ENCODE results near the gene SLX9.

Gene SLX9

DNA sequence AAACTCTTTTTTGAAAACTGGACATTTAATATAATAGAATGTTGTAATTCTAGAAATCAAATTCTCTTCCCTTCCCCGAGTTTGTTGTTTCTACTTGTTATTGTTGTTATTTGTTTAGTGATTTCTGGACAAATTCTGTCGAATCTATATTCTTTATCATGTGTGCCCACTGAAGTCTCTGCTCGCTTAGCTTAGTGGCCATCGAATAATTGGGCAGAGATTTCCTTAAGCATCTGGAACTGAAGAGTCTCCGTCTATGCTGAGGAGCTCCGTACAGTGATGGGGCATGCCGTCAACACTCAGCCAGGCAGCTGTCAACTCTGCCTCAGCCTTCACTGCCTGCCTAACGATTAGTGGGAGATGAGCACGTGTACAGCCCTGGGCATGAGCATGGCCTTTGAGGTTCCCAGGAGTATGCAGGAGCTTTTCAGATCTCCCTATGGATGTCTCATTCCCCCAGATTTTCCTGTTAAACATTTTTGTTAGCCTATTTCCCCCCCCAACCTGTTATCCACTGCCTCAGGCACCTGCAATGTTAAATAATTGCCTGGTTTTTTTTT is 66.8 kb downstream of the SLX9 start:
- in situ Hi-C loops (cut with MboI; ENCODE audit: low sequenced_read_pairs, unreplicated experiment), result no loop called here
- no peak for DNase-seq (ENCODE audit: low spot score)
- TF ChIP-seq CTCF (IDR thresholded peaks at IDR 0.05; ENCODE audit: borderline replicate concordance, control extremely low read depth, extremely low read depth, insufficient read depth, missing control alignments), result no peak

DNA sequence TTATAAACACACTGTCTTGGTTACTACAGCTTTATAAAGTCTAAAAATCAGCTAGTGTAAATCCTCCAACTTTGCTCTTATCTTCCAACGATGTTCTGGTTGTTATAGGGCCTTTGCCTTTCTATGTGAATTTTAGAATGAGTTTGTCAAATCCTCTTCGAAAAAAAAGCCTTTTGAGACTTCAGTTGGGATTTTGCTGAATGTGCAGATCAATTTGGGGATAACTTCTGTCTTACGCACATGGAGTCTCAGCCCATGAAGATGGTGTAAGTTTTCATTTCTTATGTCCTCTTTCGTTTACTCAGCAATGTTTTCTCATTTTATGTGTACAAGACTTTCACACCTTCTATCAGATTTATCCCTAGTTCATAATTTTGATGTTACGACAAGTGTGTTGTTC is 69.8 kb downstream of the SLX9 start:
- in situ Hi-C loops (cut with MboI; ENCODE audit: low sequenced_read_pairs, unreplicated experiment), result no loop called here
- no peak for DNase-seq (ENCODE audit: low spot score)
- TF ChIP-seq CTCF (IDR thresholded peaks at IDR 0.05; ENCODE audit: borderline replicate concordance, control extremely low read depth, extremely low read depth, insufficient read depth, missing control alignments), result no peak

GRCh38 chr21:45010096-45010495 is 70.3 kb downstream of the SLX9 start:
- DNase-seq (ENCODE audit: low spot score), result no peak
- TF ChIP-seq CTCF (IDR thresholded peaks at IDR 0.05; ENCODE audit: borderline replicate concordance, control extremely low read depth, extremely low read depth, insufficient read depth, missing control alignments), result no peak
- in situ Hi-C loops (cut with MboI; ENCODE audit: low sequenced_read_pairs, unreplicated experiment), result no loop called here

GRCh38 chr21:45010860-45011259 is 71.0 kb downstream of the SLX9 start:
- in situ Hi-C loops (cut with MboI; ENCODE audit: low sequenced_read_pairs, unreplicated experiment), result no loop called here

GRCh38 chr21:45011426-45011825 is 71.6 kb downstream of the SLX9 start:
- in situ Hi-C loops (cut with MboI; ENCODE audit: low sequenced_read_pairs, unreplicated experiment), result no loop called here
- TF ChIP-seq CTCF (IDR thresholded peaks at IDR 0.05; ENCODE audit: borderline replicate concordance, control extremely low read depth, extremely low read depth, insufficient read depth, missing control alignments), result no peak
- DNase-seq (ENCODE audit: low spot score), result no peak

More at GRCh38 chr21:45010860-45011259, 71.0 kb downstream of the SLX9 start:
- no peak for TF ChIP-seq CTCF (IDR thresholded peaks at IDR 0.05; ENCODE audit: borderline replicate concordance, control extremely low read depth, extremely low read depth, insufficient read depth, missing control alignments)
- no peak for DNase-seq (ENCODE audit: low spot score)

DNA sequence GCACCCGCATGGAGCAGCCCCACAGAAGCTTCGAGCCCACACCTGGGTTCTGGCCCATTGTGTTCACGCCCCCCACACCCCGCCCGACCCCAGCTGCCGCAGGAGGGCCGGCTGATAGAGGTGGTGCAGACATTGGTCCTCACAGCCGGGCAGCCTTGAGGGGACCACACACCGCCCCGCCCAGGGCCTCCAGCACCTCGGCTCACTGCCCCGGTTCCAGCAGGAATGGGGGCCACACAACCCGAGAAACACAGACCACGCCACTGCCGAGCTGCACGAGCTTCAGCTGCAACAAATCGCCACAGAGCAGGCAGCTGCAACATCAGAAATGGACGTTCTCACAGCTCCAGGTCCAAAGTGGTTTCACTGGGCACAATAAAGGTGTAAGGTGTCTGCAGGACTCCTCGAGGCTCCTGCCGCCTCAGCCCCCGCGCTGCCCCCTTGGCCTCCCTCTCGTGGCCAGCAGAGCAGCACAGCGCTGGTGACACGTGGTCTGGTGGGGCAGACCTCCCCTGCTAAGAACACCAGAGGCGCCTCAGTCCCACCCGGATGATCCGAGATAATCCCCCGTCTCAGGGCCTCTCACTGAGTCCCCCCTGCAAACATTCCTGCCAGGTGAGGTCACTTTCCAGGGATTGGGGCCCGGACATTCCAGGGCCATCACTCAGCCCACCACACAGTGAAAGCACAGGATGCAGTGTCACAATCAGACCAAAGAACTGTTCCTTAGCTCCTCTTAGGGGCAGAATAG is 72.3 kb downstream of the SLX9 start:
- DNase-seq (ENCODE audit: low spot score), result no peak
- in situ Hi-C loops (cut with MboI; ENCODE audit: low sequenced_read_pairs, unreplicated experiment), result no loop called here
- no peak for TF ChIP-seq CTCF (IDR thresholded peaks at IDR 0.05; ENCODE audit: borderline replicate concordance, control extremely low read depth, extremely low read depth, insufficient read depth, missing control alignments)

Measured in GM13976 (cell line).